Fibroblast of upper back skin (primary cell): Measurements from ENCODE around the gene HNRNPA0.

ENCODE experiments used
- DNase-seq: peaks from one replicate; pipeline ENCODE4 v3.0.0-alpha.2; 2013

Gene HNRNPA0

GRCh38 chr5:137753691-137754187 lies 424 bp downstream of the HNRNPA0 start:
- DNase-seq, result no peak

GRCh38 chr5:137752905-137753690 lies 1.1 kb downstream of the HNRNPA0 start:
- no peak for DNase-seq

DNA sequence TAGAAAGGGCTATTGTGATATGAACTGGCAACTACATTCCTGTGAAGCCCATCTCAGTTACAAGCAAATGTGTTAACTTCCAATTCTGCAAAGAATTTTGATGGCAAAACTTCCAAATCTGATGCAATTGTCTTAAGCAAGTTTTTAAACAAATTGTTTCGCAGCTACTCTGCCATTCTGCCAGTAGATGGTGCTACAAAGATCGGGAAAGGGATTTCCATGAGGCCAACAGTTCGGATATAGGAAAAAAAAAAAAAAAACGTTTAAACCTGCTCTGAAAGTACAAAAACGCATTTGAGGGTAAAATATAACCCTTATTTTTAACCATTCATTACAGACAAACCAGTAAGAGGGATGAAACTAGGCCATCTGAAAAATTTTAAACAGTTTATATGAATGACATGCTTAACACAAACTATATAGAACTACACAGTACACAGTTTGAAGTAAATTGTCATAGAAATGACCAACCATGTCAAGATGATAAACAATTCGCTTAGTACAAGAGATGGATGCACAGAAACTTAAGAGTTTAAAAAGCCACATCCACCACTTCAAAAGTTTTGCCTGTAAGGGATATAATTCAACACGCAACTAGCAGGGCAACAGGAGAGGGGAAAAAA lies 2.2 kb downstream of the HNRNPA0 start:
- peak; percentile 79 for DNase-seq

DNA sequence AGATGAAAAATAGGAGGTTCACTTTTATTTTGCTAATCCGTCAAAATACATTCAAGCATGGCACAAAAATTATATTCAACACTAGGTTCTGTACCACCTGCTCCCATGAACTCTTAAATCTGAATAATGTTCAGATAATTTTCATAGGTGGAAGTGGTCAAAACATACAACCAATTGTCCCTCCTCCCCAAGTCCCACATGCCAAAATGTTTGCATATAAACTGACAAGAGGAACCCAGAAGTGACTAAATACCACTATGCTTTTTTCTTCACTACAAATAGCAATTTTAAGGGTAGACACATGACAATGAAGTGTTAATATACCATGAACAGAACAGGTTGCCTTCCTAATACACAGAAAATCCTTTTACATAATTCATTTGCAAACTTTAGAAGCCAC lies 3.7 kb downstream of the HNRNPA0 start:
- no peak for DNase-seq

DNA sequence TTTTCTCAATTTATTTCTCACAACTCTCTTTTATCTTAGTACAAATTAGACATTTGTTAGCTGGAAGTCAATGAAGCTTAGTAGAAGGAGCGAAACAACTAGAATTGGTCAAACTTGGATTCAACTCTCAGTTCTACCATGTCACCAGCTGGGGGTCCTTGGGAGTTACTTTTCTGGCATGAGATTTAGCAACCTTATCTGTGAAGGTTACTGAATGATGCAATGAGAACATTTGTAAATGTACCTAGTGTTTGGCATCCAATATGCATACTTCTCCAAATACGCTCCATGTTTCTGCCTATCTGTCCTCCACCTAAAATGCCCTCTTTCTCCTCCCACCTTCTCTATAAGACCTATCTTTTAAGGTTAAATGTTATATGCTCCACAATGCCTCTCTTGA lies 6.3 kb downstream of the HNRNPA0 start:
- no peak for DNase-seq

- peak; percentile 75 for DNase-seq
Measured at GRCh38 chr5:137743031-137743640, 11.0 kb downstream of the HNRNPA0 start.

GRCh38 chr5:137741718-137742117 lies 12.4 kb downstream of the HNRNPA0 start:
- no peak for DNase-seq

DNA sequence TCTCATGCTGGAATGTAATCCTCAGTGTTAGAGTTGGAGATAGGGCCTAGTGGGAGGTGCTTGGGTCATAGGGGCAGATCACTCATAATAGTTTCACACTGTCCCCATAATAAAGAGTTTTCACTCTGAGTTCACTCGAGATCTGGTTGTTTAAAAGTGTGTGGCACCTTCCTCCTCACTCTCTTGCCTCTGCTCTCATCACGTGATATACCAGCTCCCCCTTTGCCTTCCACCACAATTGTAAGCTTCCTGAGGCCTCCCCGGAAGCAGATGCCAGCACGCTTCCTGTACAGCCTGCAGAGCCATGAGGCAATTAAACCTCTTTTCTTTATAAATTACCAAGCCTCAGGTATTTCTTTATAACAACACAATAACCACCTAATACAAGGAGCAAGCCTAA lies 14.4 kb downstream of the HNRNPA0 start:
- DNase-seq, result no peak

- no peak for DNase-seq
Measured at GRCh38 chr5:137738947-137739346, 15.2 kb downstream of the HNRNPA0 start.

GRCh38 chr5:137737349-137738131 lies 16.6 kb downstream of the HNRNPA0 start:
- DNase-seq, result peak; percentile 62

- DNase-seq, result no peak
Measured at GRCh38 chr5:137736496-137736895, 17.7 kb downstream of the HNRNPA0 start.

GRCh38 chr5:137735555-137736284 lies 18.4 kb downstream of the HNRNPA0 start, which contains the start of gene KLHL3:
TSS of gene KLHL3 (minus strand) at chr5:137736089. CDS start at chr5:137735646, 443 bp downstream.
- DNase-seq, result peak; percentile 57

- peak; percentile 33 for DNase-seq
Measured at GRCh38 chr5:137734962-137735554, 19.1 kb downstream of the HNRNPA0 start.

- no peak for DNase-seq
Measured at GRCh38 chr5:137734331-137734730, 19.8 kb downstream of the HNRNPA0 start.

DNA sequence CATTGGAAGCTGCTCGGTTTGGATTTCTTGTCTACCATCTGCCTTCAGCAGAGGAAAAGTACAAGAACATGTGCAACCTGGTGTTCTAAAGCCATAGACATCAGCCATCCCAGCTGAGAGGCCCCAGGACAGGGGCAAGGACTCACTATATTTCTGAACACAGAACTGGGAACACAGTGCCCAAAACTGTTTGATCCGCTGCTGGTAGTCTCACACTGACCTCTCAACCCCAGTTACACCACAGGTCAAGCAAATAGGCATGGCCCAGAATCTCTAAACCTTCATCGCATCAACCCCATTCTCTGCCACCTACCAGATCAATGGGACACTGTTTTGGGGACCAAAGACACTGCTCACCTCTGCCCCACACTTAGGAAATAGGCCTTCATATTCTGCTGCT lies 20.2 kb downstream of the HNRNPA0 start:
- DNase-seq, result no peak

DNA sequence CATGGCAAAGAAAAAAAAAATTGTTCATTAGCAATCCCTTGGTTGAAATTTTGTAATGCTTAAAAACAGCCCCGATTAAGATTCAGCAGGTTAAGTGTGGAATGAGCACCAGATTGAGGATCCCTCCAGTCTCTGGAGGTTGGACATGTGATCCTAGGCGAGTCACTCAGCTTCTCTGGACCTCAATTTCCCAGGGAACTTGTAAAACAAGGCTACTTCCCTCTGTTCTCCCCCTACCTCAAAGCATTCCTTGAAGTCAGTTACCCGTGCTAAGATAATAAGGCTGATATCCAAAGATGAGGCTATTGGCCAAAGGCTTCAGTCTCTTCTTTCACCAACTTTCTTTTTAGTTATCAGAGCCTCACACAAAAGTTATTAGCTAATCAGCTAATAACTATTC lies 21.2 kb downstream of the HNRNPA0 start:
- DNase-seq, result no peak

DNA sequence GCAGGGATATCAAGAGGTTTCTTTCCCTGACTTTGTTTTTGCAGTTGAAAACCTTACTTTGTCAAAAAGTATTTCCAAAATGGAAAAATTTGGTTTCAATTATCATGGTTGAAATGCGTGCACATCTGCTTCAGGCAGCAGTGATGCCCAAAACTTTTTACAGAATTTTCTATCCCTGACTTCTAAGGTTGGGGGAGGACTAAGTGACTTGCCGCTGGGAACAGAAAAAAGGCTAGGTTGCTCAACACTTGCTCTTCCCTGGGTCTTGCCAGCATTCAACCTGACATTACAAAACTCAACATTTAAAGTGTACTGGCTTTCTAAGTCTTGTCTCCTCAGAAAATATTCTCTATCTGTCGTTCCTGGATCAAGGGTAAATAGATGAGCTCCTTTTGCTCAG lies 23.0 kb downstream of the HNRNPA0 start:
- DNase-seq, result peak; percentile 35

DNA sequence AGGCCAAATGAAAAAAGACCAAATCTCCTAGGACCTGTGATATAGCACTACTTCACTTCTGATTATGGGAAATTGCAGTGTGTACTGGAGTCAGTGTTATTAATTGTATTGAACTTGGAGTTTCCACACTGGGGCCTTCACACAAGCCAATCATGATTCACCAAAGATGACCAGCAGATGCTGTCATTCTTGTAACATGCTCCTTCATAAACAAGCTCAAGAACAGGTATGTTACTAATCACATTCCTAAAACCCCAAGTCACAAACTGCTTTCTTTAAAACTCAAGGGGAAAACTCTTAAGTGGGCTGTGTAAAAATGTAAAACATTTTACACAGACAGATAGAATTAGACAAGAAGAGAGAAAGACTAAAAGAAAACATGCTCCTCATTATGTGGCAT lies 23.8 kb downstream of the HNRNPA0 start:
- DNase-seq, result peak; percentile 65

DNA sequence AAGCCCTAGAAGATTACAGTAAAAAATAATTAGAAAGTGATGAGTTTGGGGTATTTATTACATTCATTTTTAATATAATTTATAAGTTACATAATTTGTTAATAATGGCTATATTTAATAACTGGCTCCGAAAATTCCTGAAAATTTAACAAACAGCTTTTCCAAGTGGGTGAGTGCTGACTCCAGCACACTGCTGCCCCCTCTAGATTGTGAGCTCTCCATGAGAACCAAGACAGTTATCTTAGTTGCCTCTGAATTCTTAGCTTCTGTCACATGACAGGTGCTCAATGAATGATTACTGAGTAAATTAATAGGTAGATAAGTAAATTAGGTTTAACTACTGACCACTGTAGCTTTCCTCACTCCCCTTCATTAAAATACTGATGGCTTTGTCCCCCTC lies 26.1 kb downstream of the HNRNPA0 start:
- no peak for DNase-seq

GRCh38 chr5:137727623-137728022 lies 26.5 kb downstream of the HNRNPA0 start:
- DNase-seq, result no peak

GRCh38 chr5:137724251-137724650 lies 29.9 kb downstream of the HNRNPA0 start:
- no peak for DNase-seq

GRCh38 chr5:137718611-137719010 lies 35.6 kb downstream of the HNRNPA0 start:
- DNase-seq, result no peak
